Panc1 (cell line): Measurements from ENCODE around the gene ANO1. TPM values are rescaled to one million over a fixed set of nuclear protein-coding genes. Genes with fewer than 3 reads are reported as not detected.

Source experiments
- ATAC-seq: fragments of 200-7000 bp; cut with Tn5 transposase; 2 replicates; pipeline ENCODE4 v1.9.1; 2020; ENCODE audit warnings: mild to moderate bottlenecking, moderate library complexity
- BruUV-seq: library from RNA; stranded (reverse); fragments of 400-500 nt; replicated peaks from 2 replicates; lab custom pipeline; 2021; lab: Mats Ljungman, UMichigan
- CTCF ChIA-PET: fragments of 300-600 bp; sonication (Branson Sonifier 250); formaldehyde crosslinking; loops from one replicate; lab custom pipeline; 2022; ENCODE audit warnings: antibody characterized with exemption; lab: Charles Lee
- POLR2A ChIA-PET: fragments of 300-600 bp; sonication (Branson Sonifier 250); formaldehyde crosslinking; loops from one replicate; lab custom pipeline; 2022; ENCODE audit warnings: antibody characterized with exemption; lab: Charles Lee
- DNase-seq: peaks from one replicate; pipeline ENCODE4 v3.0.0-alpha.2; 2010; ENCODE audit warnings: low read depth, low spot score
- H3K27ac ChIP-seq: 2 replicates; pipeline ENCODE4 v1.5.1; 2011; ENCODE audit warnings: mild to moderate bottlenecking, low read length, inconsistent platforms
- H3K27me3 ChIP-seq: fragments of 200-500 bp; sonication (Bioruptor generic); 2 replicates; pipeline ENCODE4 v1.6.0; 2014; ENCODE audit warnings: low read length, inconsistent platforms; ENCODE audit not compliant: control insufficient read depth, insufficient read depth
- H3K36me3 ChIP-seq: fragments of 200-500 bp; sonication (Bioruptor generic); 2 replicates; pipeline ENCODE4 v1.5.1; 2014; ENCODE audit warnings: inconsistent platforms, mild to moderate bottlenecking, low read length, moderate library complexity; ENCODE audit not compliant: control insufficient read depth, insufficient read depth
- H3K4me1 ChIP-seq: 2 replicates; pipeline ENCODE4 v1.5.1; 2011; ENCODE audit warnings: inconsistent platforms, mild to moderate bottlenecking, low read length, moderate library complexity; ENCODE audit not compliant: control insufficient read depth, insufficient read depth
- H3K4me3 ChIP-seq, 2 experiments: 2 replicates each; pipeline ENCODE4 v1.5.1; 2011 to 2012; ENCODE audit warnings: low read depth in 2 of 2, low read length in 2 of 2, mild to moderate bottlenecking in 2 of 2, inconsistent platforms in 1 of 2, moderate library complexity in 1 of 2
- H3K9me3 ChIP-seq: fragments of 200-500 bp; sonication (Bioruptor generic); 2 replicates; pipeline ENCODE4 v1.5.1; 2014; ENCODE audit warnings: low read depth, mild to moderate bottlenecking, inconsistent platforms, low read length, moderate library complexity; ENCODE audit not compliant: control insufficient read depth, insufficient read depth
- POLR2AphosphoS5 ChIP-seq: IDR thresholded peaks from 2 replicates; pipeline ENCODE4 v1.6.1; 2012; ENCODE audit warnings: mild to moderate bottlenecking, low read depth, low read length, moderate library complexity
- SIN3A ChIP-seq: IDR thresholded peaks from 2 replicates; pipeline ENCODE4 v1.6.1; 2012; ENCODE audit warnings: low read depth, mild to moderate bottlenecking, low read length, moderate library complexity, borderline replicate concordance; ENCODE audit not compliant: insufficient read depth
- TCF7L2 ChIP-seq: IDR thresholded peaks from 2 replicates; pipeline ENCODE4 v1.6.1; 2011; ENCODE audit warnings: mild to moderate bottlenecking, low read depth, low read length, inconsistent platforms
- in situ Hi-C: cut with HindIII; loops from 2 replicates; pipeline ENCODE4 v1.10.0; 2016; ENCODE audit warnings: low sequenced_read_pairs, low pct_unique_long_range_greater_than_20kb
- intact Hi-C: fragments of 100-400 bp; cut with micrococcal nuclease; formaldehyde crosslinking; loops from one replicate; pipeline ENCODE4 v1.10.0; 2022; ENCODE audit not compliant: unreplicated experiment
- total RNA-seq: library from RNA; stranded (reverse); gene quantifications from one replicate; pipeline ENCODE4 v1.2.1, GENCODE V29; 2021; ENCODE audit not compliant: unreplicated experiment
- TF ChIP-seq, protein P1 (sequence below): fragments of 450-650 bp; IDR thresholded peaks from 2 replicates; pipeline ENCODE4 v1.5.1; 2017; ENCODE audit warnings: mild to moderate bottlenecking
- TF ChIP-seq, protein P2 (sequence below), 2 experiments: IDR thresholded peaks; 2 replicates each; pipeline ENCODE4 v1.6.1; 2011 to 2012; ENCODE audit warnings: low read depth in 2 of 2, control low read depth in 1 of 2, low read length in 1 of 2, mild to moderate bottlenecking in 1 of 2, moderate library complexity in 1 of 2; ENCODE audit not compliant: insufficient read depth in 1 of 2

The ANO1 gene
- total RNA-seq, 1 experiment from 2014 or later = 2.3 TPM

DNA sequence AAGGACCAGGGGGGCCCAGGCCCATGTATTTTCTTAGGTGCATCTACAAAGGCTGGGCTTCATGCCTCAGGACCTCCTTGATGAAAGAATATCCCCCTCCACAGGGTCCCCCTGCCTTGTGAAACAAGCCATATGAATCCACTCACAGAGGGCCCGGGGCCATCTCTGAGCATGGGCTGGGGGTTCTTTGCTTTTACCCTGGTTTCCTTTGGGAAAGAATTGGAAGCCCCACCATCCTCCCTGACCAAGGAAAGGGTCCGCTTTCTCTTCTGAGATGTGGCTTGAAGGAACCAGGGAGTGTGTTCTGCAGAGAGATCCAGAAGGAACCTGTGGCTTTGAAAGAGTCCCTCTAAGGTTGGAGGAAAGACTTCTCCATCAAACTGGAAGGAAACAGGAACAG, 9.2 kb upstream of the ANO1 start:
- Histone ChIP-seq H3K27ac (no peak overlapping the region), H3K9me3 (no peaks in the 10 kb centered on the region), H3K4me1 (no peaks in the 10 kb centered on the region), H3K27me3 (peaks cover 7% of the 10 kb centered on the region; the same call in 1 of the 2 replicates), H3K4me3 (no peak overlapping the region), H3K36me3 (no peaks in the 10 kb centered on the region)
- CTCF ChIA-PET = no interaction called here
- no TSS peak for BruUV-seq
- ATAC-seq (no peak), DNase-seq (no peak)
- in situ Hi-C loops (no loop called here), intact Hi-C loops (no loop called here)
- TF ChIP-seq, protein P1, sequence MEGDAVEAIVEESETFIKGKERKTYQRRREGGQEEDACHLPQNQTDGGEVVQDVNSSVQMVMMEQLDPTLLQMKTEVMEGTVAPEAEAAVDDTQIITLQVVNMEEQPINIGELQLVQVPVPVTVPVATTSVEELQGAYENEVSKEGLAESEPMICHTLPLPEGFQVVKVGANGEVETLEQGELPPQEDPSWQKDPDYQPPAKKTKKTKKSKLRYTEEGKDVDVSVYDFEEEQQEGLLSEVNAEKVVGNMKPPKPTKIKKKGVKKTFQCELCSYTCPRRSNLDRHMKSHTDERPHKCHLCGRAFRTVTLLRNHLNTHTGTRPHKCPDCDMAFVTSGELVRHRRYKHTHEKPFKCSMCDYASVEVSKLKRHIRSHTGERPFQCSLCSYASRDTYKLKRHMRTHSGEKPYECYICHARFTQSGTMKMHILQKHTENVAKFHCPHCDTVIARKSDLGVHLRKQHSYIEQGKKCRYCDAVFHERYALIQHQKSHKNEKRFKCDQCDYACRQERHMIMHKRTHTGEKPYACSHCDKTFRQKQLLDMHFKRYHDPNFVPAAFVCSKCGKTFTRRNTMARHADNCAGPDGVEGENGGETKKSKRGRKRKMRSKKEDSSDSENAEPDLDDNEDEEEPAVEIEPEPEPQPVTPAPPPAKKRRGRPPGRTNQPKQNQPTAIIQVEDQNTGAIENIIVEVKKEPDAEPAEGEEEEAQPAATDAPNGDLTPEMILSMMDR = no peak
- TF ChIP-seq POLR2AphosphoS5 (no peak), SIN3A (no peak), TCF7L2 (no peak)
- TF ChIP-seq, protein P2, sequence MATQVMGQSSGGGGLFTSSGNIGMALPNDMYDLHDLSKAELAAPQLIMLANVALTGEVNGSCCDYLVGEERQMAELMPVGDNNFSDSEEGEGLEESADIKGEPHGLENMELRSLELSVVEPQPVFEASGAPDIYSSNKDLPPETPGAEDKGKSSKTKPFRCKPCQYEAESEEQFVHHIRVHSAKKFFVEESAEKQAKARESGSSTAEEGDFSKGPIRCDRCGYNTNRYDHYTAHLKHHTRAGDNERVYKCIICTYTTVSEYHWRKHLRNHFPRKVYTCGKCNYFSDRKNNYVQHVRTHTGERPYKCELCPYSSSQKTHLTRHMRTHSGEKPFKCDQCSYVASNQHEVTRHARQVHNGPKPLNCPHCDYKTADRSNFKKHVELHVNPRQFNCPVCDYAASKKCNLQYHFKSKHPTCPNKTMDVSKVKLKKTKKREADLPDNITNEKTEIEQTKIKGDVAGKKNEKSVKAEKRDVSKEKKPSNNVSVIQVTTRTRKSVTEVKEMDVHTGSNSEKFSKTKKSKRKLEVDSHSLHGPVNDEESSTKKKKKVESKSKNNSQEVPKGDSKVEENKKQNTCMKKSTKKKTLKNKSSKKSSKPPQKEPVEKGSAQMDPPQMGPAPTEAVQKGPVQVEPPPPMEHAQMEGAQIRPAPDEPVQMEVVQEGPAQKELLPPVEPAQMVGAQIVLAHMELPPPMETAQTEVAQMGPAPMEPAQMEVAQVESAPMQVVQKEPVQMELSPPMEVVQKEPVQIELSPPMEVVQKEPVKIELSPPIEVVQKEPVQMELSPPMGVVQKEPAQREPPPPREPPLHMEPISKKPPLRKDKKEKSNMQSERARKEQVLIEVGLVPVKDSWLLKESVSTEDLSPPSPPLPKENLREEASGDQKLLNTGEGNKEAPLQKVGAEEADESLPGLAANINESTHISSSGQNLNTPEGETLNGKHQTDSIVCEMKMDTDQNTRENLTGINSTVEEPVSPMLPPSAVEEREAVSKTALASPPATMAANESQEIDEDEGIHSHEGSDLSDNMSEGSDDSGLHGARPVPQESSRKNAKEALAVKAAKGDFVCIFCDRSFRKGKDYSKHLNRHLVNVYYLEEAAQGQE (IDR thresholded peaks at IDR 0.05; ENCODE audit: insufficient read depth in 1 of 2, low read depth in 2 of 2, low read length in 1 of 2) = no peak
- POLR2A ChIA-PET = no interaction called here

DNA sequence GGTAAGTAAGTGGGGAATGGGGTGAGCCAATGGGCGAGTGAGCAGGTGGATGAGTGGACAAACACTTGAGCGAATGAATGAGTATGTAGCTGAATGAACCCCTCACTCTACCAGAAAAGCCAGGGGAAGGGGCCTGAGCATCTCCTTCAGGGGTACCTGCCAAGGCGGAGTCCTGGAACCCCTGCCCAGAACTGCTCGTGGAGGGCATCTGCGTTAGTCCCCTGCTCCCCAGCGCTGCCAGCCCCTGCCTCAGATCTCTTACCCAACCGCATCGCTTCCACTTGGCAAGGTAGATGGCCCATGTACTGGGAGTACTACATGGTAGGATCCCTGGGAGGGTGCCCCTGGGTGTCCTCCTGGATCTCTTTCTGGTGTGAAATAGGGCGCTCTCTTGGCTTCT, 7.4 kb upstream of the ANO1 start:
- intact Hi-C loops = no loop called here

More for the DNA sequence above, 7.4 kb upstream of the ANO1 start:
- TF ChIP-seq SIN3A = no peak
- TF ChIP-seq, protein P2 (IDR thresholded peaks at IDR 0.05; ENCODE audit: insufficient read depth in 1 of 2, low read depth in 2 of 2, low read length in 1 of 2) = no peak
- TF ChIP-seq, protein P1 = no peak
- no peak for TF ChIP-seq TCF7L2
- no peak for TF ChIP-seq POLR2AphosphoS5
- ATAC-seq = no peak
- in situ Hi-C loops = no loop called here
- ChIA-PET CTCF (no interaction called here), POLR2A (no interaction called here)
- no TSS peak for BruUV-seq
- Histone ChIP-seq H3K36me3 (no peaks in the 10 kb centered on the region), H3K27me3 (peaks cover 7% of the 10 kb centered on the region; the same call in 1 of the 2 replicates), H3K4me3 (no peak overlapping the region), H3K4me1 (no peaks in the 10 kb centered on the region), H3K9me3 (no peaks in the 10 kb centered on the region), H3K27ac (no peak overlapping the region)
- no peak for DNase-seq
